Muscle layer of duodenum (tissue), 2 donors: ENCODE data around the gene KCNAB2.

Experiments
- H3K27ac ChIP-seq: one replicate; pipeline ENCODE4 v1.7.0; 2013; ENCODE audit warnings: mild to moderate bottlenecking, low read length
- H3K27me3 ChIP-seq: one replicate; pipeline ENCODE4 v1.7.0; 2013; ENCODE audit warnings: low read depth, mild to moderate bottlenecking, control low read depth, low read length
- H3K36me3 ChIP-seq, 2 donors: one replicate each; pipeline ENCODE4 v1.7.0; 2013; ENCODE audit warnings: low read length in 2 of 2, control low read depth in 1 of 2, mild to moderate bottlenecking in 1 of 2; ENCODE audit not compliant: insufficient read depth in 2 of 2, control insufficient read depth in 1 of 2
- H3K4me1 ChIP-seq, 2 donors: one replicate each; pipeline ENCODE4 v1.7.0; 2013; ENCODE audit warnings: low read length in 2 of 2, mild to moderate bottlenecking in 2 of 2, control low read depth in 1 of 2, moderate library complexity in 1 of 2; ENCODE audit not compliant: insufficient read depth in 2 of 2, control insufficient read depth in 1 of 2
- H3K4me3 ChIP-seq, 2 donors: one replicate each; pipeline ENCODE4 v1.7.0; 2013; ENCODE audit warnings: low read length in 2 of 2, low read depth in 1 of 2, mild to moderate bottlenecking in 1 of 2
- H3K9me3 ChIP-seq, 2 donors: one replicate each; pipeline ENCODE4 v1.7.0; 2013; ENCODE audit warnings: low read length in 2 of 2, control low read depth in 1 of 2, mild to moderate bottlenecking in 1 of 2; ENCODE audit not compliant: control insufficient read depth in 1 of 2
- donor health status: healthy.

Gene KCNAB2

GRCh38 chr1:6046279-6046678, 591 bp downstream of the KCNAB2 start:
- Histone ChIP-seq H3K4me1 (no peaks in the 10 kb centered on the region), H3K36me3 (peaks cover 0 to 6% of the 10 kb centered on the region in 2 donors), H3K4me3 (no peak overlapping the region), H3K27me3 (no peaks in the 10 kb centered on the region), H3K27ac (no peak overlapping the region), H3K9me3 (no peaks in the 10 kb centered on the region)

GRCh38 chr1:6048179-6048867, 2.6 kb downstream of the KCNAB2 start:
- no peaks in the 10 kb centered on the region for H3K36me3 ChIP-seq
- no peak overlapping the region for H3K4me3 ChIP-seq
- no peak overlapping the region for H3K27ac ChIP-seq
- no peaks in the 10 kb centered on the region for H3K27me3 ChIP-seq
- peaks cover 0 to 7% of the 10 kb centered on the region in 2 donors for H3K4me1 ChIP-seq
- no peaks in the 10 kb centered on the region for H3K9me3 ChIP-seq

GRCh38 chr1:6049419-6049818, 3.7 kb downstream of the KCNAB2 start:
- no peak overlapping the region for H3K27ac ChIP-seq

GRCh38 chr1:6051423-6051822, 5.7 kb downstream of the KCNAB2 start:
- Histone ChIP-seq H3K9me3 (no peaks in the 10 kb centered on the region), H3K36me3 (no peaks in the 10 kb centered on the region), H3K27ac (no peak overlapping the region), H3K4me1 (peaks cover 0 to 8% of the 10 kb centered on the region in 2 donors), H3K4me3 (no peak overlapping the region), H3K27me3 (no peaks in the 10 kb centered on the region)

More at GRCh38 chr1:6049419-6049818, 3.7 kb downstream of the KCNAB2 start:
- Histone ChIP-seq H3K9me3 (no peaks in the 10 kb centered on the region), H3K4me3 (no peak overlapping the region), H3K27me3 (no peaks in the 10 kb centered on the region), H3K4me1 (peaks cover 0 to 8% of the 10 kb centered on the region in 2 donors), H3K36me3 (no peaks in the 10 kb centered on the region)

- no peaks in the 10 kb centered on the region for H3K36me3 ChIP-seq
- H3K4me3 ChIP-seq = no peak overlapping the region
- H3K9me3 ChIP-seq = no peaks in the 10 kb centered on the region
- no peaks in the 10 kb centered on the region for H3K27me3 ChIP-seq
- no peak overlapping the region for H3K27ac ChIP-seq
- peaks cover 0 to 8% of the 10 kb centered on the region in 2 donors for H3K4me1 ChIP-seq
Measured at GRCh38 chr1:6052543-6053205, 7.0 kb downstream of the KCNAB2 start.

GRCh38 chr1:6053206-6053546, 7.5 kb downstream of the KCNAB2 start:
- H3K36me3 ChIP-seq = no peaks in the 10 kb centered on the region
- no peaks in the 10 kb centered on the region for H3K27me3 ChIP-seq
- no peak overlapping the region for H3K27ac ChIP-seq
- peaks cover under 1 to 12% of the 10 kb centered on the region in 2 donors for H3K4me1 ChIP-seq
- no peaks in the 10 kb centered on the region for H3K9me3 ChIP-seq
- H3K4me3 ChIP-seq = no peak overlapping the region

- no peaks in the 10 kb centered on the region for H3K36me3 ChIP-seq
- no peaks in the 10 kb centered on the region for H3K27me3 ChIP-seq
- no peak overlapping the region for H3K27ac ChIP-seq
- H3K4me3 ChIP-seq = no peak overlapping the region
- no peaks in the 10 kb centered on the region for H3K9me3 ChIP-seq
- H3K4me1 ChIP-seq = peaks cover 4 to 19% of the 10 kb centered on the region in 2 donors
Measured at GRCh38 chr1:6054596-6054995, 8.9 kb downstream of the KCNAB2 start.

GRCh38 chr1:6056572-6056948, 10.9 kb downstream of the KCNAB2 start:
- Histone ChIP-seq H3K9me3 (no peaks in the 10 kb centered on the region), H3K27ac (no peak overlapping the region)

GRCh38 chr1:6057170-6057845, 11.6 kb downstream of the KCNAB2 start:
- H3K36me3 ChIP-seq = no peaks in the 10 kb centered on the region
- H3K27me3 ChIP-seq = no peaks in the 10 kb centered on the region
- peaks cover 4 to 19% of the 10 kb centered on the region in 2 donors for H3K4me1 ChIP-seq
- H3K27ac ChIP-seq = no peak overlapping the region
- H3K4me3 ChIP-seq = no peak overlapping the region
- H3K9me3 ChIP-seq = no peaks in the 10 kb centered on the region

More at GRCh38 chr1:6056572-6056948, 10.9 kb downstream of the KCNAB2 start:
- Histone ChIP-seq H3K4me3 (no peak overlapping the region), H3K36me3 (no peaks in the 10 kb centered on the region), H3K4me1 (peaks cover 4 to 19% of the 10 kb centered on the region in 2 donors), H3K27me3 (no peaks in the 10 kb centered on the region)

- H3K27me3 ChIP-seq = no peaks in the 10 kb centered on the region
- no peak overlapping the region for H3K4me3 ChIP-seq
- no peaks in the 10 kb centered on the region for H3K9me3 ChIP-seq
- H3K36me3 ChIP-seq = no peaks in the 10 kb centered on the region
- H3K27ac ChIP-seq = no peak overlapping the region
- H3K4me1 ChIP-seq = peaks cover 4 to 12% of the 10 kb centered on the region in 2 donors
Measured at GRCh38 chr1:6059866-6060265, 14.2 kb downstream of the KCNAB2 start.

- H3K4me3 ChIP-seq = no peak overlapping the region
- no peak overlapping the region for H3K27ac ChIP-seq
- no peaks in the 10 kb centered on the region for H3K9me3 ChIP-seq
- H3K27me3 ChIP-seq = no peaks in the 10 kb centered on the region
- H3K4me1 ChIP-seq = peaks cover 4 to 12% of the 10 kb centered on the region in 2 donors
- H3K36me3 ChIP-seq = no peaks in the 10 kb centered on the region
Measured at GRCh38 chr1:6062670-6063069, 17.0 kb downstream of the KCNAB2 start.
